ENCODE results near the gene PAIP1. TPM values are rescaled to one million over a fixed set of nuclear protein-coding genes. Genes with fewer than 3 reads are reported as not detected.

The PAIP1 gene
- total RNA-seq, 1 donor: 123 TPM

DNA sequence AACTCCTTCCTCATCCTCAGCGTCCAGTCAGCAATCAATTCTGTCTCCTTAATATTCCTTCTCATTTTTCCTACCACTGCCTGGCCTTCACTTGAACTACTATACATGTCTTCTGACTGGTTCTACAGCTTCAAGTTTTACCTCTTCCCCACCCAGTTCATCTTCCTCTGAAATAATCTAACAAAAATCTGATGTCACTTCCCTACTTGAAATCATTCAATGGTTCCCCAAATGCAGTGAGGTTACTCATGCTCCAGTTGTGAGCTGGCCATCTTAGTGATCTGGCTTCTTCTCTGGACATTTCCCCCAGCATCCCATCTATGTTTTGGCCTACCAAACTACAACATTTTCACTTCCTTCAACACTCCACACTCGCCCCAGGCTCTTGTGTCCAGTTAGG, 58.3 kb downstream of the PAIP1 start:
- no peak for DNase-seq (ENCODE audit: low read depth)
- TF ChIP-seq CTCF (IDR thresholded peaks at IDR 0.05; ENCODE audit: insufficient read depth, low read depth, low read length): no peak
- H3K4me3 ChIP-seq (ENCODE audit: low read depth, low read length): no peak overlapping the region

- TF ChIP-seq CTCF (IDR thresholded peaks at IDR 0.05; ENCODE audit: insufficient read depth, low read depth, low read length): no peak
Observed at GRCh38 chr5:43497311-43498104, 59.4 kb downstream of the PAIP1 start.

GRCh38 chr5:43491326-43491725, 65.6 kb downstream of the PAIP1 start:
- no peak for TF ChIP-seq CTCF (IDR thresholded peaks at IDR 0.05; ENCODE audit: insufficient read depth, low read depth, low read length)
- no peak for DNase-seq (ENCODE audit: low read depth)
- H3K4me3 ChIP-seq (ENCODE audit: low read depth, low read length): no peak overlapping the region

More at GRCh38 chr5:43497311-43498104, 59.4 kb downstream of the PAIP1 start:
- DNase-seq (ENCODE audit: low read depth): no peak
- H3K4me3 ChIP-seq (ENCODE audit: low read depth, low read length): no peak overlapping the region

DNA sequence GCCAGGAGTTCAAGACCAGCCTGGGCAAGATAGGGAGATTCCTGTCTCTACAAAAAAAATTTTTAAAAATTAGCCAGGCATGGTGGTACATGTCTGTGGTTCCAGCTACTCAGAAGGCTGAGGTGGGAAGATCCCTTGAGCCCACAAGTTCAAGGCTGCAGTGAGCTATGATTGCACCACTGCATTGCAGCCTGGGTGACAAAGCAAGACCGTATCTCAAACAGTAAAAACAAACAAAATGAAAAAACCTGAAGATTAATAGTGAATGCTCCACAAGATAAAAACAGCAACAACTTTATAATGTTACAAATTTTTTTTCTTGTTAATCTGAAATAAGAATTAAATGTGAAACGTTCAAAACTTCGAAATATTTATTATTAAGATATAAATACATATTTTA, 70.5 kb downstream of the PAIP1 start:
- H3K4me3 ChIP-seq (ENCODE audit: low read depth, low read length): no peak overlapping the region
- DNase-seq (ENCODE audit: low read depth): no peak
- no peak for TF ChIP-seq CTCF (IDR thresholded peaks at IDR 0.05; ENCODE audit: insufficient read depth, low read depth, low read length)

DNA sequence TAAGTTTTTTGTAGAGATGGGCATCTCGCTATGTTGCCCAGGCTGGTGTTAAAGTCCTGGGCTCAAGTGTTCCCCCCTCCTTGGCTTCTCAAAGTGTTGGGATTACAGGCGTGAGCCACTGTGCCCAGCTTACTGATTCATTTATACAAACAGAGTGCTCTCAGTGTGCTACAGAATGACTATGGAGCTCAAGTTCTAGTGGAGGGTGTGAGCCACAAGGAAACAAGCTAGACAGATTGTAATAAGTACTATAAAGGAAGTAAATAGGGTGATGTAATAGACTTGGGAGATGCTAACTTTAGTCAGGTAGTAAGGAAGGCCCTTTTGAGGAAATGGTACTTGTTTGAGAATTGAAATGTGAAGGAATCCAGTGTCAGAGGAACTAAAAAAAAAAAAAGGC, 71.5 kb downstream of the PAIP1 start:
- no peak for DNase-seq (ENCODE audit: low read depth)
- no peak for TF ChIP-seq CTCF (IDR thresholded peaks at IDR 0.05; ENCODE audit: insufficient read depth, low read depth, low read length)
- H3K4me3 ChIP-seq (ENCODE audit: low read depth, low read length): no peak overlapping the region

GRCh38 chr5:43484106-43484849, 72.6 kb downstream of the PAIP1 start:
- peak overlapping the region; percentile 85 for H3K4me3 ChIP-seq (ENCODE audit: low read depth, low read length)
- peak; percentile 64 for TF ChIP-seq CTCF (IDR thresholded peaks at IDR 0.05; ENCODE audit: insufficient read depth, low read depth, low read length)
- peak; percentile 87 for DNase-seq (ENCODE audit: low read depth)

Data from fibroblast of villous mesenchyme (primary cell).